GM19193 (cell line): ENCODE measurements around the gene CAMK2D.

ENCODE experiments used
- POLR2A ChIP-seq: IDR thresholded peaks from 4 replicates; pipeline ENCODE4 v1.6.1; 2011; ENCODE audit not compliant: insufficient read depth, insufficient read length; ENCODE audit errors: extremely low read depth

CAMK2D gene

DNA sequence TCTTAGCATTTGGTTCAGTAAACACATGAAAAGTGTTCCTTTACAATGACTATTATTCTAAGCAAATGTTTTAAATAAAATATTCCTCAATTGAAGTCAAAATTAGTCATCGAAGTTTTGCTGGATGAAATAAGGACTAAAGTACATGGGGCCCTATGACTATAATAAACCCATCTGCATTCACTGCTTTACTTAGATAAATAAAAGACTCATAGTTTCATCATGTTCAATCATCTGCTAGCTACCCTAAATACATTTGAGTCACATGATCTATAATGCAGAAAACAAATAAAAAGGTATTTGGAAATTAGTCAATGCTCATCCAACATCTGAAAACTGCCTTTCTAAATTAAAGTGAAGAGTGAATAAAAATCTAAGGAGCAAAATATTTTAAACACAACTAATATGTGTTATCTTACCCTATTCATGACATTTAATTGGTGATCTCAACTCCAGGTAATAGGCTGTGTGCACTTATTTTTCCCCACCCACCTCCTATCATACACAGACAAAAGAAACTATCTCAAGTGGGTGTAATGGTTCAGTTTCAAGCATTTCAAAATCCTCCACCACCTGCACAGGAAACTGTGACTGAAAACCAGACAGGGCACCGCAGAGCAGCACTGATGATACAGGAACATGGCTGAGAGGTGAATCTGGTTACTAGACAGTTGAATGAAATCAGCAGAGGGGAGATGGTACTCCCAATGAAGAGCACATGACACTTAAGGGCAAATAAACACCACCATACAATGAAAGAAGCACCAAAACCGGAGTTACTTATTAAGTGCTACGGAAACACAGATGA, 78.6 kb downstream of the CAMK2D start:
- TF ChIP-seq POLR2A: no peak

- no peak for TF ChIP-seq POLR2A
Measured at GRCh38 chr4:113678641-113679040, 82.9 kb downstream of the CAMK2D start.

GRCh38 chr4:113677325-113677724, 84.2 kb downstream of the CAMK2D start:
- TF ChIP-seq POLR2A: no peak

- TF ChIP-seq POLR2A: no peak
Measured at GRCh38 chr4:113675731-113676697, 85.5 kb downstream of the CAMK2D start.

GRCh38 chr4:113674733-113675132, 86.8 kb downstream of the CAMK2D start:
- no peak for TF ChIP-seq POLR2A

DNA sequence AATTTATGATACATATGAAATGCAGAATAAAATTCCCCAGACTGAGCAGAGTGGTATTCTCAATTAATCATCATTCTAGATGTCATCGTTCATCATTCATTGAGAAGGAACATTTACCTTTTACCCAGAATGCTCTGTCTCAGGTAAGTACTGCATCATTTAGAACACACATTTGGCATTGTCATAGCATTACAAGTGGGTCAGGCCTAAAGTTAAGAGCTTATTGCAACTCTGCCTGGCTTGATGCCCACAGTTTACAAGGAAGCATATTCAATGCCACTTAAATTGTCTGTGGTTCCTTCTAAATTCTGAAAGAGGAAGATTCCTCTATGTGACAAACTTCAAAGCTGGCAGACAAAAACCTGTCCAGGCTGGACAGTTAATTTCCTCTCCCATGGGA, 87.3 kb downstream of the CAMK2D start:
- TF ChIP-seq POLR2A: no peak

DNA sequence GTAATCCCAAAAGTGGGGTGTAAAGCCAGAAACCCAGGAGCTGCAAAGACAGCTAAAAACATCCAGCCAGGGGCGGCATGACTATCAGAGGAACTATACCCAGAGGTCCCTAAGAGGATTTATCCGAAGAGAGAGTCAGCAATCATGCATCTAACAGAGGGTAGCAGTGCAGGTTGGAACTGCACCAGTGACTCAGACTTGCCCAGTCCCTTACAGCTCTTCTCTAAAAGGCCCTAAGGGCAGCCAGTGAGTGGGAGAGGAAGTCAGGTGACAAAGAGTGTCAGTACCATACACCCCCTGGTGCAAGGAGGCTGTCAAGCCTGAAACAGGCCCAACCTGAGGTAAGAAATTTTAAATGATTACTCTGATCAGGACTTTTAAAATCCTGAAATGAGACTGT, 88.1 kb downstream of the CAMK2D start:
- TF ChIP-seq POLR2A: no peak

- no peak for TF ChIP-seq POLR2A
Measured at GRCh38 chr4:113666386-113667114, 95.0 kb downstream of the CAMK2D start.

DNA sequence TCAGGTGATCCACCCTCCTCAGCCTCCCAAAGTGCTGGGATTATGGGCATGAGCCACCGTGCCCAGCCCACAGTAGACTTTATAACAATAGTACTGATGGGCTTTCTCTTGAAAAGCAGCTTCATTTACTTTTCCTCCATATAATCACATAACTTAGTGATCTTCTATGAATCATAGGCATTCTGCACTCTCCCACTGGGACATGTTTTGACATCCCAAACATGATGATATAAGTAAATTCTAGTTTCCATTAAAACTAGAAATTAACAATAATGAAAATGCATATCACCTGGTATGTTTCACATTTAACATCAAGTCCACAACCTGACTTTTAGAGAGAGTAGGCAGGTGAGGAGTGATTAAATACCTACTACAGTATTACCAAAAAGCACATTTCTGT, 96.5 kb downstream of the CAMK2D start:
- TF ChIP-seq POLR2A: no peak

GRCh38 chr4:113662581-113662980, 99.0 kb downstream of the CAMK2D start:
- TF ChIP-seq POLR2A: no peak

- no peak for TF ChIP-seq POLR2A
Measured at GRCh38 chr4:113659127-113659526, 102.4 kb downstream of the CAMK2D start.

DNA sequence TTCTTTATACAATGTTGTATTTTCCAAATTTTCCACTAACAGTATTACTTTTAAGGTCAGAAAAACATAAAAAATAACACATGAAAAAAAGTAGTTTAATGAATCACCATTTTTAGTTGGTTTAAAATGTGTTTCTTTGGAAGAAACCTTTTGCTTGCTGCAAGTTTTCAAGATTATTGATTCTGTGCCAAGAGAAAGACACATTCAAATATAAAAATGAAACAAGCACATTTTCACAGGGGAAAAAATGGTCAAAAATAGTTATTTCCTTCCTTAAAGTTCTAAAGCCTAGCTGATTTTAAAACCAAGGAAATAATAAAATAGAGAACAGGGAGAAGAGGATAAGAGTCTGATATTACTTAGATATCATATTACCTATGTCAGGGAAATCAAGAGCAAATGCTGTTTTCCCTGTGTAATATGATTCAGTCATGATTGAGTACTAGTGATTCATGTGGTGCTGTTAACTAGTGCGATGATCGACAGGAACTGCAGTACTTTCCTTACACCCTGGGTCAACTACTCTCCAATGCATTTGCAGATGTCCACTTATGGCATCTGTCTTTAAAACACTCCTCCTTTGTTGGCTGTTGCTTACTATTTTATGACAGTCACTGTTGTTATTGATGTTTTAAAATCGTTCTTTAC, 103.8 kb downstream of the CAMK2D start:
- TF ChIP-seq POLR2A: no peak

GRCh38 chr4:113653871-113654270, 107.7 kb downstream of the CAMK2D start:
- TF ChIP-seq POLR2A: no peak

GRCh38 chr4:113646442-113646822, 115.1 kb downstream of the CAMK2D start:
- TF ChIP-seq POLR2A: no peak
